ENCODE results near the gene NUDT1. TPM values are rescaled to one million over a fixed set of nuclear protein-coding genes. Genes with fewer than 3 reads are reported as not detected.
"Not testable (repeated sequence)": the region's sequence is repeated elsewhere in the genome, so short reads cannot be mapped to it uniquely, and the experiment has no call there.

The NUDT1 gene
- total and polyA plus RNA-seq, 5 donors: 10.6 to 20.7 (median 16.8) TPM

DNA sequence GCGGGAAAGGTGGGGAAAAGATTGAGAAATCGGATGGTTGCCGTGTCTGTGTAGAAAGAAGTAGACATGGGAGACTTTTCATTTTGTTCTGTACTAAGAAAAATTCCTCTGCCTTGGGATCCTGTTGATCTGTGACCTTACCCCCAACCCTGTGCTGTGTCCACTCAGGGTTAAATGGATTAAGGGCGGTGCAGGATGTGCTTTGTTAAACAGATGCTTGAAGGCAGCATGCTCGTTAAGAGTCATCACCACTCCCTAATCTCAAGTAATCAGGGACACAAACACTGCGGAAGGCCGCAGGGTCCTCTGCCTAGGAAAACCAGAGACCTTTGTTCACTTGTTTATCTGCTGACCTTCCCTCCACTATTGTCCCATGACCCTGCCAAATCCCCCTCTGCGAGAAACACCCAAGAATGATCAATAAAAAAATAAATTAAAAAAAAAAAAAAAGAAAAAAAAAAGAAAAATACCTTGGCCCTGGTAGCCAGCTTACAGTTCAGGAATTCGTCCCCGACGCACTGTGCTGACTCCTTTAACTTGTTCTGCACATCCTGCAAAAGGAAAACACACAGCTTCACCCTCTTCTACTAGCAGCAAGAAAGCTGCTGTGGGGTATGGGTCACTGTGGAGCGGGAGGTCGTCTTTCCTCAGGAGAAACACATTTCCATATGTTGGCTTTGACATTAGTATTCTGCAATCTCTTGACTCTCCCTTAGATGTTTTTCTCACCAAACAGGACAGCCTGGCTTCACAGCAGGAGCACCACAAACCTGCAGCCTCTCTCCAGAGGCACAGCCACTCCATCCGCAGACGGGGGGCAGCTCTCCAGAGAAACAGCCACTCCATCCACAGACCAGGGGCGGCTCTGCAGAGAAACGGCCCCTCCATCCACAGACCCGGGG, 27.3 kb downstream of the NUDT1 start:
- H3K4me3 ChIP-seq (ENCODE audit: low read length); intact Hi-C loops (cut with DNase I); H3K27me3 ChIP-seq (ENCODE audit: control insufficient read depth, insufficient read depth); H3K9me3 ChIP-seq (ENCODE audit: control insufficient read depth, low read length); H3K4me1 ChIP-seq (ENCODE audit: control insufficient read depth, insufficient read depth, low read length); H3K27ac ChIP-seq (ENCODE audit: low read length): not testable (repeated sequence)
- peak in 1 of 2 donors; percentile 65 for ATAC-seq
- DNase-seq: peak in 1 of 3 donors; percentile 13
- WGBS: 58% methylated on average over 12 of the region's 18 CpGs

GRCh38 chr7:2269991-2270460, 28.0 kb downstream of the NUDT1 start:
- ATAC-seq (no peak), DNase-seq (no peak)
- WGBS: 87% methylated on average over 10 of the region's 10 CpGs
- no peak overlapping the region for H3K4me3 ChIP-seq (ENCODE audit: low read length)
- no peaks in the 10 kb centered on the region for H3K4me1 ChIP-seq (ENCODE audit: control insufficient read depth, insufficient read depth, low read length)
- H3K9me3 ChIP-seq (ENCODE audit: control insufficient read depth, low read length): no peaks in the 10 kb centered on the region
- intact Hi-C loops (cut with DNase I): no loop called here
- no peak overlapping the region for H3K27ac ChIP-seq (ENCODE audit: low read length)
- H3K27me3 ChIP-seq (ENCODE audit: control insufficient read depth, insufficient read depth): no peaks in the 10 kb centered on the region

- peak in 1 of 3 donors; percentile 32 for DNase-seq
- Histone ChIP-seq H3K27me3 (ENCODE audit: control insufficient read depth, insufficient read depth) (no peaks in the 10 kb centered on the region), H3K27ac (ENCODE audit: low read length) (no peak overlapping the region), H3K9me3 (ENCODE audit: control insufficient read depth, low read length) (no peaks in the 10 kb centered on the region), H3K4me3 (ENCODE audit: low read length) (no peak overlapping the region), H3K4me1 (ENCODE audit: control insufficient read depth, insufficient read depth, low read length) (no peaks in the 10 kb centered on the region)
- no peak for ATAC-seq
- intact Hi-C loops (cut with DNase I): no loop called here
- WGBS: 81% methylated on average over 8 of the region's 8 CpGs
Measured at GRCh38 chr7:2270495-2270894, 28.5 kb downstream of the NUDT1 start.

DNA sequence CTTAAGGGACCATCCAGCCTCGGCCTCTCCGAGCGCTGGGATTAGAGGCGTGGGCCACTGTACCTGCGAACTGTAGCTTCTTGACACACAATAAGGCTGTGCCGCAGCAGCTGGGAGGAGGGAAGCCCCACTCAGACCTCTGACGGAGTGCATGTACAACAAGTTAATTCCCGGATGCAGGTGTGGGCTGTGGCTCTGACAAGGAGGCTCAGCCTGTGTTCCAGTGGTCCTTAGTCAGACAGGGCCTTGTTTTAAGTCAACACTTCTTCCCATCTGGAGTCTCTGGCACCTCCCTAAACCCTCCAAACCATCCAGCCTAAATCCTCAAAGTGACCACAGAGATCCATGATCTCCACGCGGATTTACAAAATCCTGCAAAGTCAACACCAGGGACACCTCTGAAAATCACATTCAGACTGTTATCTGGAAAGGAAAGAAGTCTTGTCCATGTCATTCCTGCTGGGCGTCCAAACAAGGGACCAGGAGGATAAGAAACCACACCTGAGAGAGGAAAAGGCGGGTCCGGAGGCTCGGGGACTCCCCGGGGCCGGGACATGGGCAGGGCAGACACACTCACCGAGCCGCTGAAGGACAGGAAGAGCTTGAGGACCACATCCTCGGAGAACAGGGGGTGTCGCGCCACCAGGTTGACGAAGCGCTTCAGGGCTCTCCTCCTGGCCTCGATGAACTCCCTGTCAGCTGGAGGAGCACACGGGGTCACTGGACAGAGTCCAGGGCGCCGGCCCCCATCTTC, 29.4 kb downstream of the NUDT1 start:
- Histone ChIP-seq H3K4me3 (ENCODE audit: low read length) (no peak overlapping the region), H3K9me3 (ENCODE audit: control insufficient read depth, low read length) (no peaks in the 10 kb centered on the region), H3K4me1 (ENCODE audit: control insufficient read depth, insufficient read depth, low read length) (no peaks in the 10 kb centered on the region), H3K27ac (ENCODE audit: low read length) (no peak overlapping the region), H3K27me3 (ENCODE audit: control insufficient read depth, insufficient read depth) (no peaks in the 10 kb centered on the region)
- DNase-seq (peak in 2 of 3 donors; percentile 29 to 46), ATAC-seq (no peak)
- 72% methylated on average over 27 of the region's 27 CpGs for WGBS
- intact Hi-C loops (cut with DNase I): no loop called here

- no peaks in the 10 kb centered on the region for H3K4me1 ChIP-seq (ENCODE audit: control insufficient read depth, insufficient read depth, low read length)
- 78% methylated on average over 9 of the region's 9 CpGs for WGBS
- no peaks in the 10 kb centered on the region for H3K9me3 ChIP-seq (ENCODE audit: control insufficient read depth, low read length)
- H3K4me3 ChIP-seq (ENCODE audit: low read length): no peak overlapping the region
- H3K27ac ChIP-seq (ENCODE audit: low read length): no peak overlapping the region
- intact Hi-C loops (cut with DNase I): no loop called here
- no peaks in the 10 kb centered on the region for H3K27me3 ChIP-seq (ENCODE audit: control insufficient read depth, insufficient read depth)
- no peak for DNase-seq
- ATAC-seq: no peak
Measured at GRCh38 chr7:2272031-2272430, 30.0 kb downstream of the NUDT1 start.

- no peak for ATAC-seq
- H3K4me3 ChIP-seq (ENCODE audit: low read length): no peak overlapping the region
- no peak overlapping the region for H3K27ac ChIP-seq (ENCODE audit: low read length)
- intact Hi-C loops (cut with DNase I): no loop called here
- H3K27me3 ChIP-seq (ENCODE audit: control insufficient read depth, insufficient read depth): no peaks in the 10 kb centered on the region
- DNase-seq: peak in 1 of 3 donors; percentile 7
- no peaks in the 10 kb centered on the region for H3K9me3 ChIP-seq (ENCODE audit: control insufficient read depth, low read length)
- H3K4me1 ChIP-seq (ENCODE audit: control insufficient read depth, insufficient read depth, low read length): no peaks in the 10 kb centered on the region
- 97% methylated on average over 20 of the region's 20 CpGs for WGBS
Measured at GRCh38 chr7:2273866-2274265, 31.8 kb downstream of the NUDT1 start.

DNA sequence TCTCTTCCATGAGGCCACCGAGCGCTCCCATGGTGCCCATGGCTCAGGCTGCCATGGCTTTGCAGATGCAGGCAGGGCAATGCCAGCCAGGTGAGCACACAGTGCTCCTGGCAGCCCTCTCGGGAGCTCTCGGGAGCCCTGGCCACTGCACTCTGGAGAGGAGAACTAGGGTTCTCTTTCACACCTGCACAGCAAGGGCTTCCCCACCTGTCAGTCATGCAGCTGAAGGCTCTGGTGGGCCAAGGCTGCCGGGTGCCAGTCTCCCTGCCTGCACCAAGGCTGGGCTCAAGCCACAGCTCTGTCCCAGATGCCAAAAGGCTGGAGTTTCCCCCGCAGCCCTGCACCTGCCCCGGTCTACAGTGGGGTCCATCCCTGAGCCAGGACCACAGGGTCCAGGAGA, 32.6 kb downstream of the NUDT1 start:
- Histone ChIP-seq H3K4me1 (ENCODE audit: control insufficient read depth, insufficient read depth, low read length) (no peaks in the 10 kb centered on the region), H3K27me3 (ENCODE audit: control insufficient read depth, insufficient read depth) (no peaks in the 10 kb centered on the region), H3K27ac (ENCODE audit: low read length) (no peak overlapping the region), H3K9me3 (ENCODE audit: control insufficient read depth, low read length) (no peaks in the 10 kb centered on the region), H3K4me3 (ENCODE audit: low read length) (no peak overlapping the region)
- ATAC-seq (no peak), DNase-seq (peak in 1 of 3 donors; percentile 33)
- intact Hi-C loops (cut with DNase I): no loop called here
- 82% methylated on average over 7 of the region's 7 CpGs for WGBS

- no peak for ATAC-seq
- no peaks in the 10 kb centered on the region for H3K4me1 ChIP-seq (ENCODE audit: control insufficient read depth, insufficient read depth, low read length)
- no peak overlapping the region for H3K4me3 ChIP-seq (ENCODE audit: low read length)
- H3K27me3 ChIP-seq (ENCODE audit: control insufficient read depth, insufficient read depth): no peaks in the 10 kb centered on the region
- intact Hi-C loops (cut with DNase I): no loop called here
- H3K27ac ChIP-seq (ENCODE audit: low read length): no peak overlapping the region
- DNase-seq: no peak
- 89% methylated on average over 18 of the region's 18 CpGs for WGBS
- H3K9me3 ChIP-seq (ENCODE audit: control insufficient read depth, low read length): no peaks in the 10 kb centered on the region
Measured at GRCh38 chr7:2275101-2275500, 33.1 kb downstream of the NUDT1 start.

DNA sequence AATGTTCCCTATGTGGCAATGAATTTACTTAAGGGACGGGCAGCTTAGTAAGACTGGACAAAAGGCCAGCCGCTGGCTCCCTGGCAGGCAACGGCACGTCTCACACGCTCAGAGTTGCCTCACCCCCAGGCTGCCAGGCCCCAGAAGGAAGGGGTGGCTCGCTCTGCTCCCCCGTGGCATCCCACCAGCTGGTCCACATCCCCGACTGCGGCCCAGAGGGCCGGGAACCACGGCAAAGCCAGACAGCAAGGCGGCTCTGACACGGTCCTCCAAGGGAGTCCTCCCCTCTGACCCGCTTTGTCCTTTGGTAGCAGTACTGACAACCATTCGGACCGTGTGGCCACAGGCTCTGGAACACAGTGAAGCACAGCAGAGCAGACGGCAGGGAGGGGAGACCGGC, 34.1 kb downstream of the NUDT1 start:
- 85% methylated on average over 18 of the region's 18 CpGs for WGBS
- intact Hi-C loops (cut with DNase I): no loop called here
- peak in 1 of 2 donors; percentile 48 for ATAC-seq

GRCh38 chr7:2278026-2278425, 36.0 kb downstream of the NUDT1 start:
- ATAC-seq (no peak), DNase-seq (peak in 1 of 3 donors; percentile 33)
- Histone ChIP-seq H3K4me1 (ENCODE audit: control insufficient read depth, insufficient read depth, low read length) (peaks cover 3% of the 10 kb centered on the region), H3K27me3 (ENCODE audit: control insufficient read depth, insufficient read depth) (no peaks in the 10 kb centered on the region), H3K9me3 (ENCODE audit: control insufficient read depth, low read length) (no peaks in the 10 kb centered on the region), H3K4me3 (ENCODE audit: low read length) (no peak overlapping the region), H3K27ac (ENCODE audit: low read length) (no peak overlapping the region)
- 92% methylated on average over 11 of the region's 11 CpGs for WGBS
- intact Hi-C loops (cut with DNase I): no loop called here

More for the DNA sequence above, 34.1 kb downstream of the NUDT1 start:
- peak in 1 of 3 donors; percentile 31 for DNase-seq
- H3K27me3 ChIP-seq (ENCODE audit: control insufficient read depth, insufficient read depth): no peaks in the 10 kb centered on the region
- no peak overlapping the region for H3K4me3 ChIP-seq (ENCODE audit: low read length)
- no peaks in the 10 kb centered on the region for H3K9me3 ChIP-seq (ENCODE audit: control insufficient read depth, low read length)
- no peak overlapping the region for H3K27ac ChIP-seq (ENCODE audit: low read length)
- H3K4me1 ChIP-seq (ENCODE audit: control insufficient read depth, insufficient read depth, low read length): no peaks in the 10 kb centered on the region

GRCh38 chr7:2279896-2280295, 37.9 kb downstream of the NUDT1 start:
- Histone ChIP-seq H3K4me1 (ENCODE audit: control insufficient read depth, insufficient read depth, low read length) (peaks cover 3% of the 10 kb centered on the region), H3K9me3 (ENCODE audit: control insufficient read depth, low read length) (no peaks in the 10 kb centered on the region), H3K27ac (ENCODE audit: low read length) (no peak overlapping the region), H3K27me3 (ENCODE audit: control insufficient read depth, insufficient read depth) (no peaks in the 10 kb centered on the region), H3K4me3 (ENCODE audit: low read length) (no peak overlapping the region)
- WGBS: 60% methylated on average over 4 of the region's 4 CpGs
- intact Hi-C loops (cut with DNase I): no loop called here
- ATAC-seq (no peak), DNase-seq (no peak)

Data from right cardiac atrium (tissue), 5 donors.